GM06990 (cell line): ENCODE results near the gene GJA8.
"Not testable (repeated sequence)": the region's sequence is repeated elsewhere in the genome, so short reads cannot be mapped to it uniquely, and the experiment has no call there.

Source experiments
- DNase-seq: peaks from one replicate; pipeline ENCODE4 v3.0.0-alpha.2; 2011; ENCODE audit not compliant: insufficient read length; ENCODE audit errors: extremely low read depth
- H3K27me3 ChIP-seq: replicated peaks from 2 replicates; pipeline ENCODE4 v1.6.0; 2011; ENCODE audit warnings: low read length; ENCODE audit not compliant: control insufficient read depth, insufficient read depth
- H3K36me3 ChIP-seq: 2 replicates; pipeline ENCODE4 v1.5.1; 2011; ENCODE audit warnings: low read length; ENCODE audit not compliant: control insufficient read depth, insufficient read depth
- H3K4me3 ChIP-seq: replicated peaks from 2 replicates; pipeline ENCODE4 v1.5.1; 2011; ENCODE audit warnings: low read depth, mild to moderate bottlenecking, control low read depth, low read length
- CTCF ChIP-seq: IDR thresholded peaks from 2 replicates; pipeline ENCODE4 v1.5.1; 2011; ENCODE audit warnings: low read length, control low read depth, mild to moderate bottlenecking, inconsistent platforms; ENCODE audit not compliant: insufficient read depth, poor library complexity, severe bottlenecking

Gene GJA8

DNA sequence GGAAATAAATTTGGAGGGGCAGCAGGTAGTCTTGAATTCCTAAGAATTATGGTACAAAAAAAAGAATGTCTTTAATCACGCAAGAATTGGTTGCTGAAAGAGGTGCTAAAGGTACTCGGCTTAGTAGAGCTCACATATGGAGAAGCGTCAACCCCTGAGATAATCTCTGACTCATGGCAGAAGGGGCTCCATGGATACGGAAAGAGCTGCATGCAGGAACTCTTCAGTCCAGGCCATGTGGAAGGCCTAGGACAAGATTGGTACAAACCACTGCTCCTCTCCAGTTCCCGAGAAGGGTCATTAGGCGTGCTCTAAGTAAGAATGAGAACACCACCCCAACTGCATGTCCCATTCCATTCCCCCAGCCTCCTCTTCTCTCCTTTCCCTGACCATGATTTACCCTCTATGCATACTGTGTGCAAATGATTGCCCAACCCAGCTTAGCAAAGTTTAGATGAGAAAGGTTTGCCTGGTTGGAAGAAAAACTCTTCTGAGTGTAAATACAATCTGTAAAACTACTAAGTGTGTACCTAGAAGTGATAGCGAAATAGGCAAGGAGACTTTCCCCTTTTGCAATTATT lies 10.9 kb downstream of the GJA8 start:
- Histone ChIP-seq H3K27me3 (no peaks in the 10 kb centered on the region; the same call in 1 of the 2 replicates), H3K36me3 (no peaks in the 10 kb centered on the region), H3K4me3 (no peak overlapping the region)
- TF ChIP-seq CTCF = no peak
- DNase-seq = no peak

DNA sequence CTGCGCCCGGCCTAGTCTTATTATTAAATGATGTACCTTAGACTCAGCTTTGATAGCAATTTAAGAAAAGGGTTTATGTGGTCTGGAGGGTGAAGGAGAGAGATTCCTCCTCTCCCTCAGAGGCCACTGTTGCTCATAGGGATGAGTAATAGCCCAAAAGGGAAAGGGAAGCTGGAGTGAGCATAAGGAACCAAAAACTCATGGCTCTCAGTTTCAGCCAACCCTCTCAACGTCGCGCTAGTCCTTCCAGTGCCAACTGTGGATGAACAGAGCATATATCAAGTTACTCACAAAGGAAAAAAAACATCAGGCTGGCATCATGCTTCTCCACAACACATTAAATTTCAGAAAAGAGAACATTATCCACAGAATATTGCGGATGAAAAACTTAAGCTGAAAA lies 17.3 kb downstream of the GJA8 start:
- DNase-seq = no peak
- no peaks in the 10 kb centered on the region for H3K36me3 ChIP-seq
- TF ChIP-seq CTCF = no peak
- no peak overlapping the region for H3K4me3 ChIP-seq
- no peaks in the 10 kb centered on the region; the same call in 1 of the 2 replicates for H3K27me3 ChIP-seq

DNA sequence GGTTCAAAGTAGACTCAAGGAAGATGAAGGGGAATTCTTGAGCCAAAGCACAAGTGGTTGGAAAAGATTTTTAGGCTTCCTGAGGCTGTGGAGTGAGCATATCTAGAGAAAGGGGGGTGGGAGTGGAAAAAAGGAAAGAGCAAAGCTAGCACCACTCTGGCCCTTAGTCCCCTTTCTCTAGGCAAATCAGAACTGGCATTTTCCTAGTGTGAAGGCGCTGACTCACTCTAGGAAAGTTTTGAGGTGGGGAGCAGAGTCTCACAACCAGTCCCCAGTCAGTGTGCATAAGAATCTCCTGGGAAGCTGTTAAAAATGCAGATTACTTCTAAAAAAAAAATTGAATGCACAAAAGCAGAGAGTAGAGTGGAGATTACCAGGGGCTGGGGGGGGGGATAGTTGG lies 22.2 kb downstream of the GJA8 start:
- TF ChIP-seq CTCF = no peak
- DNase-seq = no peak
- no peak overlapping the region for H3K4me3 ChIP-seq
- H3K36me3 ChIP-seq = no peaks in the 10 kb centered on the region
- no peaks in the 10 kb centered on the region for H3K27me3 ChIP-seq

GRCh38 chr1:147927215-147927614 lies 24.6 kb downstream of the GJA8 start:
- not testable (repeated sequence) for H3K4me3 ChIP-seq, DNase-seq

DNA sequence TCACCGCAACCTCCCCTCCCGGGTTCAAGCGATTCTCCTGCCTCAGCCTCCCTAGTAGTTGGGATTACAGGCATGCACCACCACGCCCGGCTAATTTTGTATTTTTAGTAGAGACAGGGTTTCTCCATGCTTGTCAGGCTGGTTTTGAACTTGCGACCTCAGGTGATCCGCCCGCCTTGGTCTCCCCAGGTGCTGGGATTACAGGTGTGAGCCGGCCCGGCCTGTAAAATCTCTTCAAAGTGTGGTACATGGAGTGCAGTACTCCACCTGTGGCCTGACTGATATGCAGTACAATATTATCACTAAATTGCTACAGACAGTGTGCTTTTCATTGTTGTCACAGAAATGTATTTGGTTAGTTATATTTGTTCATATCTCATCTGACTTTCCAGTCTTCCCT lies 25.1 kb downstream of the GJA8 start:
- H3K27me3 ChIP-seq, H3K36me3 ChIP-seq, H3K4me3 ChIP-seq, DNase-seq: not testable (repeated sequence)

More at GRCh38 chr1:147927215-147927614, 24.6 kb downstream of the GJA8 start:
- H3K27me3 ChIP-seq, H3K36me3 ChIP-seq: not testable (repeated sequence)

DNA sequence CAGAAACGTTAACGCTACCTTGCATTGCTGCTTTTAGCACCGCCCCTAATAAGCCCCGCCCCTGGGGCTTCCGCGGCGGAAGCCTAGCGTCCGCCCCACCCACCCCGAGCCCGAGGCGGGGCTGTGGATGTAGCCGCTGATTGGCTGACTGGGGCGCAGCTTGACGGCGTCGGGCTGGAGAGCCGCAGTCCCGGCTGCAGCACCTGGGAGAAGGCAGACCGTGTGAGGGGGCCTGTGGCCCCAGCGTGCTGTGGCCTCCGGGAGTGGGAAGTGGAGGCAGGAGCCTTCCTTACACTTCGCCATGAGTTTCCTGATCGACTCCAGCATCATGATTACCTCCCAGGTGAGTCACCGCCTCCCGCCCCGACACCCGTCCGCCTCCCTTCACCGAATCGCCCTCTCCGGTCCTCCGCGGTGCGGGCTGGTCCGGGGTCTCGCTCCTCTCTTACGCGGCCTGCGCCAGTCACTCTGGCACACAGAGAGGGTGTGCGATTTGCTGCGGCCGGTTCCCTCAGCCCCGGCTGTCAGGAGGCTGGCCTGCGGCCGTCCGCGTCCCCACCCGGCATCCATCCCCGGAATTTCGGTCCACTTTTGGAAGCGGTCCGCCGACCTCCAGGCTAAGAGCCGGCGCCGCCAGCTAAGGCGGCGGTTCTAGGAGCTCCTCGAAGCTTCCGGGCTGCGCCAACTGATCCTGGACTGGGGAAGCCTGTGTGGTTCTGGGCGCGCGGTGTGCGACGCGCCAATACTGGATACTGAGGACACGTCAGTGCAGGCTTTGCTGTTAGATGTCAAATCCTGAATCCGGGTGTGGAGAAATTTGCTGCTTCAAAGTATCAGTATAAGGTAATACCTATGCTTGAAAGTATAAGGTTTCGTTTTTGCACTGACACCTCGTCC lies 25.9 kb downstream of the GJA8 start, which contains the start of gene GPR89B:
Gene GPR89B (plus strand): TSS at position 185 of the 897 bp plus-strand sequence. CDS start 117 bp downstream, at position 302.
- H3K36me3 ChIP-seq, H3K27me3 ChIP-seq: not testable (repeated sequence)
- peak within 1 kb of the TSS; percentile 76 for H3K4me3 ChIP-seq
- DNase-seq = peak; percentile 90

GRCh38 chr1:147931137-147931536 lies 28.5 kb downstream of the GJA8 start:
- not testable (repeated sequence) for H3K27me3 ChIP-seq, H3K36me3 ChIP-seq, DNase-seq, H3K4me3 ChIP-seq

DNA sequence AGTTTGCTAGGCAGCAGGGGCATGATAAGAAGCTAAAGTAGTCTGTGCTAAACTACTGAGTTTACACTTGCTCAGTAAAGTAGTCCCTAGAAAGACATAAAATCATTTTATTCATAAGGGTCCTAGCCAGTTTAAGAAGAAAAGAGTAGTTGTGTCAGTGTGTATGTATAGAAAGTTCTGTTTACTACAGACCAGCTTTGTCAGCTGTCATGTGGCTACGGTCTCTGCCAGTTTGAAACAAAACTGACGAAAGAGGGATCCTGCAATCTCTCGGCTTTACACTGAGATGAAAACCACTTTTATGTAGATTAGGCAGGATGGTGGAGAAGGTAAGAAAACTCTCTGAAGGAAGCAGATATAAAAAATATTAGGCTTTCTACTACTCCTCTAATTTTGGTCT lies 32.7 kb downstream of the GJA8 start:
- not testable (repeated sequence) for DNase-seq

GRCh38 chr1:147940456-147940855 lies 37.9 kb downstream of the GJA8 start:
- not testable (repeated sequence) for H3K36me3 ChIP-seq, H3K4me3 ChIP-seq, DNase-seq, H3K27me3 ChIP-seq

More for the DNA sequence above, 32.7 kb downstream of the GJA8 start:
- H3K27me3 ChIP-seq, H3K36me3 ChIP-seq, H3K4me3 ChIP-seq: not testable (repeated sequence)

- H3K4me3 ChIP-seq, DNase-seq, H3K27me3 ChIP-seq, H3K36me3 ChIP-seq: not testable (repeated sequence)
These were observed 40.0 kb downstream of the GJA8 start for GRCh38 chr1:147942563-147942962.

GRCh38 chr1:147949517-147949916 lies 46.9 kb downstream of the GJA8 start:
- not testable (repeated sequence) for H3K4me3 ChIP-seq, H3K36me3 ChIP-seq, DNase-seq, H3K27me3 ChIP-seq
